Glomerular visceral epithelial cell (primary cell): ENCODE measurements around the gene MUC15.

Experiments used
- DNase-seq: peaks from one replicate; pipeline ENCODE4 v3.0.0-alpha.2; 2016; ENCODE audit errors: extremely low spot score

Gene MUC15

GRCh38 chr11:26573896-26574295, 1.8 kb upstream of the MUC15 start:
- no peak for DNase-seq

- DNase-seq: no peak
Observed at GRCh38 chr11:26572770-26573402, 823 bp upstream of the MUC15 start.

- no peak for DNase-seq
Observed at GRCh38 chr11:26569646-26570045, 2.4 kb downstream of the MUC15 start.

- no peak for DNase-seq
Observed at GRCh38 chr11:26558190-26558589, 13.9 kb downstream of the MUC15 start.

- DNase-seq: no peak
Observed at GRCh38 chr11:26557666-26558065, 14.4 kb downstream of the MUC15 start.

GRCh38 chr11:26556582-26556981, 15.5 kb downstream of the MUC15 start:
- no peak for DNase-seq

- DNase-seq: no peak
Observed at GRCh38 chr11:26554455-26554854, 17.6 kb downstream of the MUC15 start.

- no peak for DNase-seq
Observed at GRCh38 chr11:26553182-26553581, 18.9 kb downstream of the MUC15 start.

- DNase-seq: no peak
Observed at GRCh38 chr11:26551186-26551801, 20.8 kb downstream of the MUC15 start.

- no peak for DNase-seq
Observed at GRCh38 chr11:26550022-26550421, 22.0 kb downstream of the MUC15 start.

GRCh38 chr11:26549176-26549575, 22.9 kb downstream of the MUC15 start:
- DNase-seq: no peak

GRCh38 chr11:26541870-26542269, 30.2 kb downstream of the MUC15 start:
- no peak for DNase-seq

- no peak for DNase-seq
Observed at GRCh38 chr11:26539517-26539916, 32.5 kb downstream of the MUC15 start.

GRCh38 chr11:26537341-26537740, 34.7 kb downstream of the MUC15 start:
- DNase-seq: no peak

GRCh38 chr11:26527685-26528084, 44.4 kb downstream of the MUC15 start:
- no peak for DNase-seq

GRCh38 chr11:26522912-26523610, 49.0 kb downstream of the MUC15 start:
- peak; percentile 0 for DNase-seq

GRCh38 chr11:26519469-26519868, 52.6 kb downstream of the MUC15 start:
- DNase-seq: no peak

- no peak for DNase-seq
Observed at GRCh38 chr11:26512196-26512595, 59.9 kb downstream of the MUC15 start.

- no peak for DNase-seq
Observed at GRCh38 chr11:26510756-26511155, 61.3 kb downstream of the MUC15 start.

- DNase-seq: no peak
Observed at GRCh38 chr11:26510164-26510563, 61.9 kb downstream of the MUC15 start.
